ENCODE data around the gene ERLEC1. TPM values are rescaled to one million over a fixed set of nuclear protein-coding genes. Genes with fewer than 3 reads are reported as not detected.

ERLEC1 gene
- total and polyA plus RNA-seq, 2 of the 4 experiments (the other 2 are of a cell fraction): 40.3 to 53.4 TPM

- peak overlapping the region; percentile 70; the same call in 1 of the 2 replicates for H3K9ac ChIP-seq (ENCODE audit: low read depth, low read length)
- no peak overlapping the region for H2BK5ac ChIP-seq (ENCODE audit: low read depth, low read length, poor library complexity, severe bottlenecking)
- peaks cover 3% of the 10 kb centered on the region; the same call in 1 of the 2 replicates for H3K36me3 ChIP-seq (ENCODE audit: control insufficient read depth, insufficient read depth, low read length)
- H3K4me3 ChIP-seq (ENCODE audit: insufficient read depth, low read depth, low read length): peak overlapping the region; percentile 19; the same call in 1 of the 2 replicates
- H4K5ac ChIP-seq (ENCODE audit: low read depth, low read length): no peak overlapping the region
- H2AFZ ChIP-seq (replicated peaks; ENCODE audit: low read length, poor library complexity): no peak overlapping the region
- H3K9me3 ChIP-seq (ENCODE audit: control insufficient read depth, insufficient read depth, low read length): no peaks in the 10 kb centered on the region
- H3K27ac ChIP-seq (ENCODE audit: insufficient read depth, low read length): peak overlapping the region; percentile 28; the same call in 1 of the 2 replicates
- H3K9me1 ChIP-seq (ENCODE audit: insufficient read depth, low read length): peaks cover 6% of the 10 kb centered on the region
- no peak overlapping the region for H3K18ac ChIP-seq (ENCODE audit: low read depth, low read length)
- H2AK9ac ChIP-seq (replicated peaks; ENCODE audit: low read depth, low read length, poor library complexity): no peak overlapping the region
- peaks cover 17% of the 10 kb centered on the region; the same call in 1 of the 2 replicates for H4K20me1 ChIP-seq (ENCODE audit: insufficient read depth, low read length)
- H3K4ac ChIP-seq (ENCODE audit: low read depth, low read length): no peak overlapping the region
- intact Hi-C loops (cut with micrococcal nuclease): no loop called here
- H2AK5ac ChIP-seq (ENCODE audit: low read depth, low read length): no peak overlapping the region
- no peak overlapping the region for H4K91ac ChIP-seq (ENCODE audit: insufficient read depth, low read depth, low read length)
- ATAC-seq (ENCODE audit: low read depth) (no peak), DNase-seq (no peak)
- CTCF ChIA-PET: no interaction called here
- no peak overlapping the region for H4K8ac ChIP-seq (ENCODE audit: low read depth in 2 of 2, low read length in 2 of 2)
- in situ Hi-C loops (cut with MboI; ENCODE audit: low sequenced_read_pairs): no loop called here
- no peak overlapping the region for H3K56ac ChIP-seq (ENCODE audit: extremely low read depth, insufficient read depth, low read length)
- peaks cover 8% of the 10 kb centered on the region for H3K4me1 ChIP-seq (ENCODE audit: control insufficient read depth, insufficient read depth, low read length)
- H2BK20ac ChIP-seq (ENCODE audit: low read depth, low read length): no peak overlapping the region
- H3K4me2 ChIP-seq (ENCODE audit: low read depth, low read length): peak overlapping the region; percentile 88
- H3K27me3 ChIP-seq (ENCODE audit: control insufficient read depth, insufficient read depth, low read length): no peaks in the 10 kb centered on the region
- dilution Hi-C loops (cut with HindIII; ENCODE audit: low sequenced_read_pairs, unreplicated experiment): no loop called here
- H3K14ac ChIP-seq (replicated peaks; ENCODE audit: low read depth, low read length): no peak overlapping the region
- H3K23ac ChIP-seq (ENCODE audit: low read depth, low read length): no peak overlapping the region
- H2BK120ac ChIP-seq (ENCODE audit: low read depth, low read length): no peak overlapping the region
- BruUV-seq (replicated peaks): no TSS peak
- POLR2A ChIA-PET (ENCODE audit: unreplicated experiment): no interaction called here
- 80% methylated on average over 2 of the region's 11 CpGs; no CpG with 5 or more reads in 1 of the 2 experiments for WGBS, 2 experiments (ENCODE audit: extremely low coverage in 2 of 2, insufficient read length in 1 of 2)
- H3K79me1 ChIP-seq (ENCODE audit: low read depth in 1 of 2, low read length in 2 of 2): peaks cover 38 to 70% of the 10 kb centered on the region in 2 experiments
- H2BK15ac ChIP-seq (ENCODE audit: low read depth, low read length): no peak overlapping the region
- TF ChIP-seq NFE2L2 (IDR thresholded peaks at IDR 0.05; ENCODE audit: low read depth, low read length) (no peak), CHD1 (IDR thresholded peaks at IDR 0.05; ENCODE audit: low read depth, low read length) (no peak), RCOR1 (IDR thresholded peaks at IDR 0.05; ENCODE audit: insufficient replicate concordance, low read length) (no peak), MXI1 (IDR thresholded peaks at IDR 0.05; ENCODE audit: borderline replicate concordance, low read depth, low read length) (no peak)
These were observed 1.5 kb upstream of the ERLEC1 start for GRCh38 chr2:53785366-53785765.
